Gastrocnemius medialis (tissue), 4 donors: ENCODE data around the gene CD209.

Source experiments
- POLR2A ChIP-seq, 2 donors: fragments of 450-650 bp; IDR thresholded peaks; one replicate each; pipeline ENCODE4 v1.6.1; 2017; ENCODE audit warnings: antibody characterized with exemption in 2 of 2, mild to moderate bottlenecking in 2 of 2, moderate library complexity in 2 of 2
- TF ChIP-seq, protein P1 (sequence below), 5 experiments: fragments of 450-650 bp in 3 of 5; fragments of 200-600 bp in 2 of 5; sonication (generic) in 2 of 5; IDR thresholded peaks in 4 of 5; conservative IDR thresholded peaks in 1 of 5; 1 replicate in 4 of 5; 2 replicates in 1 of 5; pipeline ENCODE4 v1.5.1; 2016 to 2019; ENCODE audit warnings: antibody characterized with exemption in 5 of 5, mild to moderate bottlenecking in 3 of 5, moderate library complexity in 3 of 5

DNA sequence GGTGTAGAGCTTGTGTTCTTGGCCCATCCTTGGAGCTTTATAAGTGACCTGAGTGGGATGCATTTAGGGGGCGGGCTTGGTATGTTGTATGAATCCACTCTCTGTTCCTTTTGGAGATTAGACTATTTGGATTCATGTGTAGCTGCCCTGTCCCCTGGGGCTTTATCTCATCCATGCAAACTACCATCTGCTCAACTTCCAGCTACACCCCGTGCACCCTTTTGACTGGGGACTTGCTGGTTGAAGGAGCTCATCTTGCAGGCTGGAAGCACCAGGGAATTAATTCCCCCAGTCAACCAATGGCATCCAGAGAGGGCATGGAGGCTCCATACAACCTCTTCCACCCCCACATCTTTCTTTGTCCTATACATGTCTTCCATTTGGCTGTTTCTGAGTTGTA, 21.8 kb upstream of the CD209 start:
- no peak for TF ChIP-seq POLR2A (IDR thresholded peaks at IDR 0.05)
- TF ChIP-seq, protein P1, sequence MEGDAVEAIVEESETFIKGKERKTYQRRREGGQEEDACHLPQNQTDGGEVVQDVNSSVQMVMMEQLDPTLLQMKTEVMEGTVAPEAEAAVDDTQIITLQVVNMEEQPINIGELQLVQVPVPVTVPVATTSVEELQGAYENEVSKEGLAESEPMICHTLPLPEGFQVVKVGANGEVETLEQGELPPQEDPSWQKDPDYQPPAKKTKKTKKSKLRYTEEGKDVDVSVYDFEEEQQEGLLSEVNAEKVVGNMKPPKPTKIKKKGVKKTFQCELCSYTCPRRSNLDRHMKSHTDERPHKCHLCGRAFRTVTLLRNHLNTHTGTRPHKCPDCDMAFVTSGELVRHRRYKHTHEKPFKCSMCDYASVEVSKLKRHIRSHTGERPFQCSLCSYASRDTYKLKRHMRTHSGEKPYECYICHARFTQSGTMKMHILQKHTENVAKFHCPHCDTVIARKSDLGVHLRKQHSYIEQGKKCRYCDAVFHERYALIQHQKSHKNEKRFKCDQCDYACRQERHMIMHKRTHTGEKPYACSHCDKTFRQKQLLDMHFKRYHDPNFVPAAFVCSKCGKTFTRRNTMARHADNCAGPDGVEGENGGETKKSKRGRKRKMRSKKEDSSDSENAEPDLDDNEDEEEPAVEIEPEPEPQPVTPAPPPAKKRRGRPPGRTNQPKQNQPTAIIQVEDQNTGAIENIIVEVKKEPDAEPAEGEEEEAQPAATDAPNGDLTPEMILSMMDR (IDR thresholded peaks at IDR 0.05 in 4 of 5, conservative IDR thresholded peaks at IDR 0.05 in 1 of 5) = no peak
